Mucosa of descending colon (tissue), 3 donors: ENCODE measurements around the gene ELK4. TPM values are rescaled to one million over a fixed set of nuclear protein-coding genes. Genes with fewer than 3 reads are reported as not detected.

Source experiments
- ATAC-seq: fragments of 200-7000 bp; cut with Tn5 transposase; one replicate; pipeline ENCODE4 v1.9.1; 2020; ENCODE audit warnings: mild to moderate bottlenecking, moderate library complexity
- DNase-seq, 3 donors: peaks; one replicate each; pipeline ENCODE4 v3.0.0-alpha.2; 2020
- H3K36me3 ChIP-seq: fragments of 200-600 bp; one replicate; pipeline ENCODE4 v1.8.0; 2021; ENCODE audit warnings: low read depth, mild to moderate bottlenecking
- H3K4me1 ChIP-seq: fragments of 200-600 bp; one replicate; pipeline ENCODE4 v1.8.0; 2021; ENCODE audit warnings: low read depth, mild to moderate bottlenecking
- H3K4me3 ChIP-seq: fragments of 200-600 bp; one replicate; pipeline ENCODE4 v1.8.0; 2021; ENCODE audit warnings: mild to moderate bottlenecking
- H3K9me3 ChIP-seq: fragments of 200-600 bp; one replicate; pipeline ENCODE4 v1.8.0; 2021; ENCODE audit warnings: mild to moderate bottlenecking
- intact Hi-C, 2 donors: fragments of 100-400 bp; cut with DNase I in 1 of 2; cut with micrococcal nuclease in 1 of 2; formaldehyde crosslinking; loops; one replicate each; pipeline versions ENCODE4 v1.11.0 to v1.11.1; 2022; cut with DNase I, micrococcal nuclease
- total RNA-seq, 3 donors: library from RNA; stranded (reverse); fragmentation: NEBNext Ultra II Directional in 2 of 3; extraction: Animal tissue kit (Norgen Biotek cat#: 25700) in 2 of 3; gene quantifications; one replicate each; pipeline versions ENCODE4 v1.2.1 to v1.2.4, GENCODE V29; 2021 to 2023
- TF ChIP-seq, protein P1 (sequence below): fragments of 200-600 bp; IDR thresholded peaks from one replicate; pipeline ENCODE4 v1.8.0; 2022; ENCODE audit warnings: antibody characterized with exemption, mild to moderate bottlenecking
- donor health status: DM: no; HTN: no; CAD: no; lungs with moderate emphysema.
- donor health status: DM: no; HTN: no; CAD: no.
- donor health status: DM: no; HTN: yes; CAD: no.

The ELK4 gene
- total RNA-seq, 3 donors from 2014 or later: 43.1 to 60.6 (median 47.6) TPM

- TF ChIP-seq, protein P1, sequence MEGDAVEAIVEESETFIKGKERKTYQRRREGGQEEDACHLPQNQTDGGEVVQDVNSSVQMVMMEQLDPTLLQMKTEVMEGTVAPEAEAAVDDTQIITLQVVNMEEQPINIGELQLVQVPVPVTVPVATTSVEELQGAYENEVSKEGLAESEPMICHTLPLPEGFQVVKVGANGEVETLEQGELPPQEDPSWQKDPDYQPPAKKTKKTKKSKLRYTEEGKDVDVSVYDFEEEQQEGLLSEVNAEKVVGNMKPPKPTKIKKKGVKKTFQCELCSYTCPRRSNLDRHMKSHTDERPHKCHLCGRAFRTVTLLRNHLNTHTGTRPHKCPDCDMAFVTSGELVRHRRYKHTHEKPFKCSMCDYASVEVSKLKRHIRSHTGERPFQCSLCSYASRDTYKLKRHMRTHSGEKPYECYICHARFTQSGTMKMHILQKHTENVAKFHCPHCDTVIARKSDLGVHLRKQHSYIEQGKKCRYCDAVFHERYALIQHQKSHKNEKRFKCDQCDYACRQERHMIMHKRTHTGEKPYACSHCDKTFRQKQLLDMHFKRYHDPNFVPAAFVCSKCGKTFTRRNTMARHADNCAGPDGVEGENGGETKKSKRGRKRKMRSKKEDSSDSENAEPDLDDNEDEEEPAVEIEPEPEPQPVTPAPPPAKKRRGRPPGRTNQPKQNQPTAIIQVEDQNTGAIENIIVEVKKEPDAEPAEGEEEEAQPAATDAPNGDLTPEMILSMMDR: no peak
- Histone ChIP-seq H3K36me3 (no peaks in the 10 kb centered on the region), H3K9me3 (no peaks in the 10 kb centered on the region), H3K4me1 (peaks cover 59% of the 10 kb centered on the region), H3K4me3 (no peak overlapping the region)
- intact Hi-C loops: no loop called here
- DNase-seq: peak; percentile 67 to 72 (median 69)
- peak; percentile 76 for ATAC-seq
These were observed 34.8 kb upstream of the ELK4 start for GRCh38 chr1:205666372-205667166.

DNA sequence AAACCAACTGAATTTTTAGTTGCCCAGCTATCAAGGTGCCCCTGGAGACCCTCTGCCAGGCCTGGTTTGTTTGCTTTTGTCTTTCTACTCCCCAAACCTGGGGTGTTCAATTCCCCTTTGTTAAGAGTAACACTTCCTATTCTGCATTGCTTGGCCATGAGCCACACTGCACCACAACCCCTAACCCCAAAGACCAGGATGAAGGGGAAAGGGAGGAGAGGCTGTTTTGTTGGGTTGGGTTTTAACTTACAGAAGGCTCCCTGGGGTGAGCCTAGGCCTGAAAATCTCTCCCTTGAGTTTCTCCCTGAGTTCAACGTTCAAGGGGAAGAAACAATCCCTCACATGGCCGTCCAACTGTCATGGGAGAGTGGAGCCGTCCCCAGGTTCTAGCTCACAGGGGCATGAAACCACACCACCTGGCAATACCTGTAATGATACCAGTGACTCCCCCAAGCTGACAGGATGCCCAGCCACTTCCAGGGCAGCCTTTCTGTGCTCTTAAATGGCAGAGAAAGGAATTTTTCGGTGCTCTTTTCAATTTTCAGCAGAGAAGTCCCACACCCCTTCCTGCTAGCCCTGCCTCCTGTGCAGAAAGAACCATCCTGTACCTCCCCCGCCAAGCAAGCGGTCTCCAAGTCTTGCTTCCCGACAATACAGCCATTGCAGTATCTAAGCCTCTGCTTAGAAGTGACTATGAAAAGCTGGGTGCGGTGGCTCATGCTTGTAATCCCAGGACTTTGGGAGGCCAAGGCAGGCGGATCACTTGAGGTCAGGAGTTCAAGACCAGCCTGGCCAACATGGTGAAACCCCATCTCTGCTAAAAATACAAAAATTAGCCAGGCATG, 33.6 kb upstream of the ELK4 start:
- Histone ChIP-seq H3K4me1 (peaks cover 55% of the 10 kb centered on the region), H3K4me3 (no peak overlapping the region), H3K36me3 (no peaks in the 10 kb centered on the region), H3K9me3 (no peaks in the 10 kb centered on the region)
- TF ChIP-seq, protein P1: no peak
- intact Hi-C loops: no loop called here
- DNase-seq: peak in 2 of 3 donors; percentile 38 to 45
- ATAC-seq: no peak

DNA sequence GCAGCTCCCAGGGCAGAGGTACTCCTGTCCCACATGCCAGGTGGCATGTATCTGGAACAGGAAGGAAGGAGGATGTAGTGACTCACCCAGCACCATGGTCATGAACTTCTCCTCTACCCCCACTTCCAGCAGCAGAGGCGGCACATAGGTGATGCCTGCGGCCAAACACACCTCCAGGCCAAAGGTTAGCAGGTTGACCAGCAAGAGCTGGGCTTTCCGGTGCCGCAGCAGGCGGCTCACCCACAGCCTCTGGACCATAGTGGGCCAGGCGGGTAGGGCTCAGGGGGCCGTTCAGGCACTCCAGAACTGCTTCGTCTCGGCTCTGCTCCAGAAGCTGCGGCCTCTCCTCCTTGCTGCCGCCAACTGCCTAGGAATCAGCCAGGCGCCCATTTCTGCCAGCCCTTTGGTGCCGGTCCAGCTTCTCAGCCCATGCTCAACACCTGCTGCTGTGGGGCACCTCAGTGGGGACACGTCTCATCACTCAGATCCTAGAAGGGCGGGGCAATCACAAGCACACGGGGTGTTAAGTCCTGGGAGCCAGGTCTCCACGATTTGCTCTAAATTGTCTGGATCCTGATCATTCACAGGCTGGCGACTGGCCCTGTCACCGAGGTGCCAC, 32.7 kb upstream of the ELK4 start:
- Histone ChIP-seq H3K4me3 (no peak overlapping the region), H3K36me3 (no peaks in the 10 kb centered on the region), H3K4me1 (peaks cover 48% of the 10 kb centered on the region), H3K9me3 (no peaks in the 10 kb centered on the region)
- DNase-seq (peak; percentile 54 to 78 (median 68)), ATAC-seq (peak; percentile 80)
- TF ChIP-seq, protein P1: no peak
- intact Hi-C loops: no loop called here

GRCh38 chr1:205663286-205663936, 31.6 kb upstream of the ELK4 start:
- TF ChIP-seq, protein P1: no peak
- no peak for DNase-seq
- Histone ChIP-seq H3K4me3 (no peak overlapping the region), H3K9me3 (no peaks in the 10 kb centered on the region), H3K36me3 (no peaks in the 10 kb centered on the region), H3K4me1 (peaks cover 37% of the 10 kb centered on the region)
- no peak for ATAC-seq
- intact Hi-C loops: no loop called here

- DNase-seq: no peak
- ATAC-seq: no peak
- intact Hi-C loops: no loop called here
- TF ChIP-seq, protein P1: no peak
- Histone ChIP-seq H3K4me3 (no peak overlapping the region), H3K36me3 (no peaks in the 10 kb centered on the region), H3K4me1 (peaks cover 31% of the 10 kb centered on the region), H3K9me3 (no peaks in the 10 kb centered on the region)
These were observed 31.0 kb upstream of the ELK4 start for GRCh38 chr1:205662791-205663190.
